Thyroid gland (tissue), 4 donors: Measurements from ENCODE around the gene SYNC.

Experiments used
- CTCF ChIP-seq, 6 experiments: fragments of 200-600 bp in 3 of 6; fragments of 450-650 bp in 3 of 6; sonication (generic) in 3 of 6; IDR thresholded peaks; one replicate each; pipeline ENCODE4 v1.5.1; 2016 to 2019; ENCODE audit warnings: antibody characterized with exemption in 6 of 6, mild to moderate bottlenecking in 2 of 6, inconsistent platforms in 1 of 6, moderate library complexity in 1 of 6
- POLR2A ChIP-seq, 2 donors: fragments of 450-650 bp; IDR thresholded peaks; one replicate each; pipeline ENCODE4 v1.6.1; 2017; ENCODE audit warnings: antibody characterized with exemption in 2 of 2, mild to moderate bottlenecking in 2 of 2, moderate library complexity in 1 of 2

GRCh38 chr1:32701951-32702598, 495 bp downstream of the SYNC start:
- TF ChIP-seq CTCF (IDR thresholded peaks at IDR 0.05) (no peak), POLR2A (IDR thresholded peaks at IDR 0.05) (no peak)
